ENCODE data around the gene THSD4. TPM values are rescaled to one million over a fixed set of nuclear protein-coding genes. Genes with fewer than 3 reads are reported as not detected.

THSD4 gene
- total RNA-seq, 3 donors from 2014 or later: 18.3 to 46.2 (median 27.1) TPM

DNA sequence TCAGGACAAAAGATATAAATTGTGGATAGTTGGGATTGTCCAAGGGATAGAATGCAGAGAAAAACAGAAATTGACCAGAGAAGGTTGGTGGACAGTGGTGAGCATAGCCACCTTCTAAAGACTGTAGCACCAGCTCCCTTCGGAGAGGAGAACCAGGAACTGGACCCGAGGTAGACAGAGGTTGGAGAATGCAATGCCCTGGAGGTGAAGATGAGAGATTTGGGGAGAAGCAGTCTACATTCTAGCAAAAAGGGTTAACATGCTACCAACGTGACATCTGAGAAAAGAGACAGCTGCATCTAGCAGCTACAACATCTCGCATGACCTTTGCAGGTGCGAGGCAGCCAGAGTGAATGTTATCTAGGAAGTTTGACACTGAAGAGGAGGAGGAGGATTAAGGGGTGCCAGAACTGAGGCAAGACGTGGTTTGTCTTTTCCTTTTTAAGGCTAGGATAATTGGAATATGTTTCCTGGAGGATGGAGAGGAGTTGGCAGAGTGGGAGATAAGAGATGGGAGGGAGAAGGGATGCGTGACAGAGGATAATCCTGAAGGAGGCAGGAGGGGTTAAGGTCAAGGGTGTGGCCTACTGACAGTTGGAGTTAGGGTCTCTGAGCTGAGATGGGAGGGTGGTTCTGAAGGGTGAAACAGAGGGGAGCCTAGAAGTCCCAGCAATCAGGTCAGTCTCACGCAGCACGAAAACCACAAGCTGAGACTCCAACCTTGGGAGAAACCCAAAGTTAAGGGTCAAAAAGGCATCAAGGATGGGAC lies 591.4 kb downstream of the THSD4 start:
- no peak for ATAC-seq
- no peak overlapping the region for H3K4me3 ChIP-seq
- TF ChIP-seq, protein P1, sequence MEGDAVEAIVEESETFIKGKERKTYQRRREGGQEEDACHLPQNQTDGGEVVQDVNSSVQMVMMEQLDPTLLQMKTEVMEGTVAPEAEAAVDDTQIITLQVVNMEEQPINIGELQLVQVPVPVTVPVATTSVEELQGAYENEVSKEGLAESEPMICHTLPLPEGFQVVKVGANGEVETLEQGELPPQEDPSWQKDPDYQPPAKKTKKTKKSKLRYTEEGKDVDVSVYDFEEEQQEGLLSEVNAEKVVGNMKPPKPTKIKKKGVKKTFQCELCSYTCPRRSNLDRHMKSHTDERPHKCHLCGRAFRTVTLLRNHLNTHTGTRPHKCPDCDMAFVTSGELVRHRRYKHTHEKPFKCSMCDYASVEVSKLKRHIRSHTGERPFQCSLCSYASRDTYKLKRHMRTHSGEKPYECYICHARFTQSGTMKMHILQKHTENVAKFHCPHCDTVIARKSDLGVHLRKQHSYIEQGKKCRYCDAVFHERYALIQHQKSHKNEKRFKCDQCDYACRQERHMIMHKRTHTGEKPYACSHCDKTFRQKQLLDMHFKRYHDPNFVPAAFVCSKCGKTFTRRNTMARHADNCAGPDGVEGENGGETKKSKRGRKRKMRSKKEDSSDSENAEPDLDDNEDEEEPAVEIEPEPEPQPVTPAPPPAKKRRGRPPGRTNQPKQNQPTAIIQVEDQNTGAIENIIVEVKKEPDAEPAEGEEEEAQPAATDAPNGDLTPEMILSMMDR (IDR thresholded peaks at IDR 0.05): no peak
- H3K4me1 ChIP-seq (ENCODE audit: low read depth): peaks cover 17% of the 10 kb centered on the region
- no peaks in the 10 kb centered on the region for H3K36me3 ChIP-seq (ENCODE audit: low read depth)
- no peaks in the 10 kb centered on the region for H3K9me3 ChIP-seq
- no peak for DNase-seq
- intact Hi-C loops (cut with DNase I, micrococcal nuclease): no loop called here

DNA sequence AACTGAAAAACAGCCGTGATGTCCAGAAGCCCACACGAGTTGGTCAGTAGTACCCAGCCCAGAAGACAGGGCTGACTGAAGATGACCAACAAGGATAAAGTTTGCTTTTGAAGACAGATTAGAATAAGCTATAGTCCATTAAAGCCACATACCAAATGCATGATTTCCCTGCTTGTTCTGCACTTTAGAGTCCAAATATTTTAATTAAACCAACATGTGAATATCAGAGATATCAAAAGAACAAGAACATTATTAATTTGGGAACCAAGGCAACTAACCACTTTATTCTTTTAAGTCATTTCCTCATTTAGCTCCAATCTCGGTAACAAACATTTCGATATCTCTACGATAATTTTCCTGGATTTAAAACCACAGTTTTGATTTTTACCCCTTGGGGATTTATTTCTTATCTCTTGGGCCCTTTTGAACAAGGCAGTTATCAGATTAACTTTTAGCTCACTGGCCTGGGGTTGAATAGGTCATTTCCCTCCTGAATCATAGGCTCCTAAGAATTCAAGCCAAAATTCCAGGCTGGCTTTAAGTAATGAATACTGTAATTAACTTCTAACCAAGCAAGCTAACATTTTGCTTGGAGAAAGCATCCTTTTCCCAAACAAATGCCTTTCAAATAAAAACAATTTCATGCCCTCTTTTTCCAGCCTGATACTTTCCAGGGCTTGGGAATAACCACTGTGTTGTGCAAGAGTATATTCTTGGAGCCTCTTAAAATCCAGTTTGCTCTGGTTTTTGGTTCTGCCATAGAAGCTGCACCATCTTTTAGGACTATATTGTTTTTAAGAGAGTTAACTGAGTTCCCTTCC lies 592.2 kb downstream of the THSD4 start:
- Histone ChIP-seq H3K9me3 (no peaks in the 10 kb centered on the region), H3K36me3 (ENCODE audit: low read depth) (no peaks in the 10 kb centered on the region), H3K4me3 (no peak overlapping the region), H3K4me1 (ENCODE audit: low read depth) (peaks cover 17% of the 10 kb centered on the region)
- peak; percentile 13 for ATAC-seq
- TF ChIP-seq, protein P1 (IDR thresholded peaks at IDR 0.05): no peak
- DNase-seq: no peak
- intact Hi-C loops (cut with DNase I, micrococcal nuclease): no loop called here

DNA sequence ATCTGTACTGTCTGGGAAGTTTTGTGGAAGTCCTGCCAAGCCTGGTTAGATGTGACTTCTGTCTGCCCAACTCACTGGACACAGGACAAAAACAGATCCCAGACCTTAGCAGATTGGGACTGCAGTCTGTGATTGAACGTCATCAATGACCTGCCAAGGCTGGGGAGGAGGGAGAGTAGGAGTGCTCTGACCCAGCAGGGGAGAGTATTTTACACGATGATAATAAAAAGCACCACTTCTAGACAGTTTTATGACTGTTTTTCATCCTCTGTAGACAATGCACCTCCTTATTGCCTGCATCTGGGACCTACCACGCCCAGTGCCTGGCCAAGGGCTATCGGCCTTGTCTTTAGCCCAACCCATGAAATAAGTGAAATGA lies 592.8 kb downstream of the THSD4 start:
- H3K4me1 ChIP-seq (ENCODE audit: low read depth): peaks cover 17% of the 10 kb centered on the region

DNA sequence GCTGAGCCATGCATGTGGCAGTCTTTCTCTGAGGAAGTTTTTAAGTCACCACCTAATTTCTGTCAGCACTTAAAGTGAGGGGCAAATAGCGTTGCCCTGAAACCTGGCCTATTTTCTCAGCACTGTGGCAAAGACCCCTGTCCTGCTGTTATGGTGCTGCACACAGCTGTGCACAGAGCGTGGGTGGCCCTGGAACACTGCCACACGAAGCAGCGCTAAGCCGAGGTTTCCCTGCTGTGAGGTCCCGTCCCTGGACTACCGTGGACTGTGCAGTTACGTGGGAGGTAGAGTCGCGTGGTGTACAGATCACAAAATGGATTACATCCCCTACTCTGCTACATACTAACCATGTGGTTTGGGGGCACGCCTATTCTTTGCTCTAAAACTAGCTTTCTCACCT lies 593.5 kb downstream of the THSD4 start:
- Histone ChIP-seq H3K36me3 (ENCODE audit: low read depth) (no peaks in the 10 kb centered on the region), H3K9me3 (no peaks in the 10 kb centered on the region), H3K4me3 (no peak overlapping the region), H3K4me1 (ENCODE audit: low read depth) (peaks cover 17% of the 10 kb centered on the region)
- DNase-seq: peak in 2 of 3 donors; percentile 23 to 48
- peak; percentile 63 for ATAC-seq
- intact Hi-C loops (cut with DNase I, micrococcal nuclease): no loop called here
- TF ChIP-seq, protein P1 (IDR thresholded peaks at IDR 0.05): no peak

More for the DNA sequence above, 592.8 kb downstream of the THSD4 start:
- H3K4me3 ChIP-seq: no peak overlapping the region
- DNase-seq (peak in 2 of 3 donors; percentile 32 to 46), ATAC-seq (peak; percentile 84)
- TF ChIP-seq, protein P1 (IDR thresholded peaks at IDR 0.05): no peak
- H3K9me3 ChIP-seq: no peaks in the 10 kb centered on the region
- intact Hi-C loops (cut with DNase I, micrococcal nuclease): no loop called here
- H3K36me3 ChIP-seq (ENCODE audit: low read depth): no peaks in the 10 kb centered on the region

DNA sequence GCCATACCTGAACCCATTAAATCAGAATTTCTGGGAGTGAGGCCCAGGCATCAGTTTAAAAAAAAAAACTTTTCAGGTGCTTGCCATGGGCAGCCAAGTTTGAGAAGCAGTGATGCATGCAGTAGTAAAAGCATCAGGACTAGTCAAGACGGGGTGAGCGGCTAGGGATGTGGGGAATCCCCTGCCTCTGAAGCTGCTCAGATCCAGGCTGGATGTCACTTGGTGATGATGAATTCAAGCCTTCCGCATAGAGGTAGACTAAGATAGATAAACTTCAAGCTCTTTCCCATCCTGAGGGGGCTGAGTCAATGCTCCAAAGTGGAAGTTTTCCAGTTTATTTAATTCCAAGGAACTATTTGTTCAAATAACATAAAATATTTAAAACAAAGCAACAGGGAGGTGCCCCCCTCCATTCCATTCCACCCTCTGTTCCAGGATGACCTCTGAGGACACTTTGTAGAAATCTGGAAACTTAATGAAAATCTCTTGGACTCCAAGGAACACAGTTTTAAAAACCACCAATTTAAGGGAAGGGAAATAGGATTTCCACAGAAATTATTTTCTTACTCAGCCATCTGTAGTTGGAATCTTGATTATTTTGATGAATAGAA lies 594.6 kb downstream of the THSD4 start:
- Histone ChIP-seq H3K36me3 (ENCODE audit: low read depth) (no peaks in the 10 kb centered on the region), H3K4me3 (no peak overlapping the region), H3K4me1 (ENCODE audit: low read depth) (peaks cover 17% of the 10 kb centered on the region), H3K9me3 (no peaks in the 10 kb centered on the region)
- TF ChIP-seq, protein P1 (IDR thresholded peaks at IDR 0.05): no peak
- DNase-seq (no peak), ATAC-seq (no peak)
- intact Hi-C loops (cut with DNase I, micrococcal nuclease): no loop called here

Data from mucosa of descending colon (tissue), 3 donors.